ENCODE measurements around the gene SEC22C. TPM values are rescaled to one million over a fixed set of nuclear protein-coding genes. Genes with fewer than 3 reads are reported as not detected.

SEC22C gene
- total and polyA plus RNA-seq, 12 donors, result 21.1 to 32.9 (median 26.1) TPM

DNA sequence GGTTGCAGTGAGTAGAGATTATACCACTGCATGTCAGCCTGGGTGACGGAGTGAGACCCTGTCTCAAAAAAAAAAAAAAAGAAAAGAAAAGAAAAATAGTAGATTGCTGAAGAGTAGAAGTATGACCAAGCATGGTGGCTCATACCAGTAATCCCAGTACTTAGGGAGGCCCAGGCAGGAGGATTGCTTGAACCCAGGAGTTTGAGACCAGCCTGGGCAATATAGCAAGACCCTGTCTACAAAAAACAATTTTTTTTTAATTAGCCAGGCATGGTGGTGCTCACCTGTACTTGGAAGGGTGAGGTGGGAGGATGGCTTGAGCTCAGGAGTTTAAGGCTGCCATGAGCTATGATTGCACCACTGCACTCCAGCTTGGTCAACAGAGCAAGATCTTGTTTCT lies 21.2 kb upstream of the SEC22C start:
- peak overlapping the region in 1 of 10 donors; percentile 85 for H3K4me3 ChIP-seq
- WGBS, 2 donors, result 89 to 95% methylated on average over 1 of the region's 1 CpG

DNA sequence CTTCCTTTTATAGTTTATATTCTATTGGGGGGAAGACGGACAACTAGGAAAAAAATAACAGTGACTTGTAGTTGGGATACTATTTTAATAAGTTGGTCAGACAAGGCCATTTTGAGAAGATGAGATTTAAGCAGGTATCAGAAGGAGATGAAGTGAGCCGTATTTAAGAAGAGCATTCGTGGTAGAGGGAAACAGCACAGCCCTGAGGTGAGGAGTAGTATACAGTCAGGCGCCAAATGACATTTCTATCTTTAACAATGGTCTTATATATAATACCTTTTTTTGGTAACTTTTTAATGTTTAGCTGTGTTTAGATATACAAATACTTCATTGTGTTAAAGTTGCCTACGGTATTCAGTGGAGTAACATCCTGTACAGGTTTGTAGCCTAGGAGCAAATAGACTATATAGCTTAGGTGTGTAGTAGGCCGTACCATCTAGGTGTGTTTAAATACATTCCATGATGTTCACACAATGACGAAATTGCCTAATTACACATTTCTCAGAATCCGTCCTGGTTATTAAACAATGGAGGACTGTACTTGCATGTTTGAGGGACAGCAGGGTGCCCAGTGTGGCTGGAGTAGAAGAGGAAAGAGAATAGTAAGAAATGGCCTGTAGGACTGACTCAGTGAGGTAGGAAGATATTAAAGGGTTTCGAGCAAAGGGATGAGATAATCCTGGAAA lies 20.3 kb upstream of the SEC22C start:
- 48 to 56% methylated on average over 9 of the region's 9 CpGs for WGBS, 2 donors
- H3K4me1 ChIP-seq, result peaks cover 0 to 53% (median 37%) of the 10 kb centered on the region in 9 donors
- H3K4me3 ChIP-seq, result peak overlapping the region; percentile 77 to 96 (median 86)
- TF ChIP-seq, protein P1, sequence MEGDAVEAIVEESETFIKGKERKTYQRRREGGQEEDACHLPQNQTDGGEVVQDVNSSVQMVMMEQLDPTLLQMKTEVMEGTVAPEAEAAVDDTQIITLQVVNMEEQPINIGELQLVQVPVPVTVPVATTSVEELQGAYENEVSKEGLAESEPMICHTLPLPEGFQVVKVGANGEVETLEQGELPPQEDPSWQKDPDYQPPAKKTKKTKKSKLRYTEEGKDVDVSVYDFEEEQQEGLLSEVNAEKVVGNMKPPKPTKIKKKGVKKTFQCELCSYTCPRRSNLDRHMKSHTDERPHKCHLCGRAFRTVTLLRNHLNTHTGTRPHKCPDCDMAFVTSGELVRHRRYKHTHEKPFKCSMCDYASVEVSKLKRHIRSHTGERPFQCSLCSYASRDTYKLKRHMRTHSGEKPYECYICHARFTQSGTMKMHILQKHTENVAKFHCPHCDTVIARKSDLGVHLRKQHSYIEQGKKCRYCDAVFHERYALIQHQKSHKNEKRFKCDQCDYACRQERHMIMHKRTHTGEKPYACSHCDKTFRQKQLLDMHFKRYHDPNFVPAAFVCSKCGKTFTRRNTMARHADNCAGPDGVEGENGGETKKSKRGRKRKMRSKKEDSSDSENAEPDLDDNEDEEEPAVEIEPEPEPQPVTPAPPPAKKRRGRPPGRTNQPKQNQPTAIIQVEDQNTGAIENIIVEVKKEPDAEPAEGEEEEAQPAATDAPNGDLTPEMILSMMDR (IDR thresholded peaks at IDR 0.05), result peak in 2 of 9 donors; percentile 11 to 19
- intact Hi-C loops (cut with DNase I), result loop anchor here in 4 of 10 donors (5.0 kb wide), 1 partner anchor 50 kb away; the partner anchor contains the start of gene ZBTB47 (in 4 of the 4)
- peaks cover 0 to 28% (median 12%) of the 10 kb centered on the region in 9 donors for H3K36me3 ChIP-seq
- H3K27me3 ChIP-seq, result no peaks in the 10 kb centered on the region
- peaks cover 0 to 15% (median 8%) of the 10 kb centered on the region in 11 donors for H3K9me3 ChIP-seq
- H3K27ac ChIP-seq, result peak overlapping the region; percentile 28 to 100 (median 98)
- no peak for DNase-seq
- ATAC-seq, result no peak

More for the DNA sequence above, 21.2 kb upstream of the SEC22C start:
- ATAC-seq (no peak), DNase-seq (no peak)
- Histone ChIP-seq H3K9me3 (peaks cover 0 to 15% (median 8%) of the 10 kb centered on the region in 11 donors), H3K27me3 (no peaks in the 10 kb centered on the region), H3K36me3 (peaks cover 0 to 36% (median 12%) of the 10 kb centered on the region in 9 donors), H3K27ac (peak overlapping the region in 3 of 10 donors; percentile 98 to 100 (median 99)), H3K4me1 (peaks cover 0 to 53% (median 37%) of the 10 kb centered on the region in 9 donors)
- intact Hi-C loops (cut with DNase I), result loop anchor here in 4 of 10 donors (5.0 kb wide), 1 partner anchor 49 kb away; the partner anchor contains the start of gene ZBTB47 (in 4 of the 4)
- TF ChIP-seq, protein P1 (IDR thresholded peaks at IDR 0.05), result no peak

DNA sequence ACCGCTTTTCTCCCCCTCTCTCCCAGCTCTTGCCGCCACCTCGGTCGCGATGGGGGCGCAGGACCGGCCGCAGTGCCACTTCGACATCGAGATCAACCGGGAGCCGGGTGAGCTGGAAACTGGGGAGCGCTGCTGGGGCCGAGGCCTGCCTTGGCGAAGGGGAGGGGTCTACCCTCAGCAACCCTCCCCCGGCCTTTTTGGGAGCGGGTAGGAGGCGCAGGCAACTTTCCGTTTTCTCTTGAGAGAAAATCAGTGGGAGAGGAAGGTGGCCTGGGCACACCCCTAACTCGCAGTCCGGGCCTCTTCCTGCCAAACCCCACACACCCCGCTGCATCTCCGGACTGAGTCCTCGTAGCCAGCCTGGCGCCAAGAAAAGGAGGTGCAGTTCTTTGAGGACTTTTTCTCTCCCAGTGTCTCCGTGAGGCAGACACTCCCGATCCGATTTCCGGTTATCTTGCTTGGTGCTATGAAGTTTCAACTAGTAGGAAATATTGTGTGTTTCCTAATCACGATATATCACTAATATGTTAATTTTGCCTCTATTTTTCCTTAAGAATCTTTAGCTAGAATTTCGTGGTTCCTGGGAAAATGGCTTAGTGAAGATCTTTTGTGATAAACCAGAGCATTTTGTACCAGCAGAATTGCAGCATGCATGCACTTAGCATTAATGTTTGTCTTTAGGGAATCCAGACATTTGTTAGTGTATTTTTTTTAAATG lies 19.4 kb upstream of the SEC22C start:
- ATAC-seq (peak; percentile 59 to 69 (median 62)), DNase-seq (peak in 1 of 2 donors; percentile 75)
- WGBS, 2 donors, result 0% methylated on average over 31 of the region's 31 CpGs
- peaks cover 0 to 22% (median 12%) of the 10 kb centered on the region in 9 donors for H3K36me3 ChIP-seq
- H3K4me3 ChIP-seq, result peak overlapping the region; percentile 77 to 96 (median 86)
- no peaks in the 10 kb centered on the region for H3K27me3 ChIP-seq
- peaks cover 0 to 15% (median 8%) of the 10 kb centered on the region in 11 donors for H3K9me3 ChIP-seq
- TF ChIP-seq, protein P1 (IDR thresholded peaks at IDR 0.05), result no peak
- H3K27ac ChIP-seq, result peak overlapping the region; percentile 98 to 100 (median 98)
- intact Hi-C loops (cut with DNase I), result loop anchor here in 4 of 10 donors (1.0 to 5.0 kb wide), 3 partner anchors 11 to 139 kb away; partner anchors contain the start of genes ZBTB47 (in 4 of the 4) and SS18L2 (in 1 of the 4)
- H3K4me1 ChIP-seq, result peaks cover 0 to 48% (median 32%) of the 10 kb centered on the region in 9 donors

All from heart right ventricle (tissue), 16 donors.